ENCODE results near the gene CIC. TPM values are rescaled to one million over a fixed set of nuclear protein-coding genes. Genes with fewer than 3 reads are reported as not detected.
A peak's percentile ranks its signal among the peaks of the same experiment; 100 is the strongest.

Gene CIC
- total and polyA plus RNA-seq, 10 of the 15 experiments (the other 5 are each of a cell fraction or from before 2014, with no cell fraction given): 0.18 to 50.6 (median 7.1) TPM

DNA sequence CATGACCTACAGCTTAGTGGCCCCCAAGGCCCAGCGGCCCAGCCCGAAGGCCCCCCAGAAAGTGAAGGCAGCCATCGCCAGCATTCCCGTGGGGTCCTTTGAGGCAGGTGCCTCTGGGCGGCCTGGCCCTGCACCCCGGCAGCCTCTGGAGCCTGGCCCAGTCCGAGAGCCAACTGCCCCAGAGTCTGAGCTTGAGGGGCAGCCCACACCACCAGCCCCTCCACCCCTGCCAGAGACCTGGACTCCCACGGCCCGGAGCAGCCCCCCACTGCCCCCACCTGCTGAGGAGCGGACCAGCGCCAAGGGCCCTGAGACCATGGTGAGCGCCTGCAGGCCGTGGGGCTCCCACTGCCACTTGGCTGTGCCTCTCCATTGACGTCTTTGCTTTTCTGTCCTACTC is 23.9 kb downstream of the CIC start:
- WGBS (ENCODE audit: insufficient coverage, insufficient replicate concordance, low lambda C conversion rate, missing lambda C conversion rate): 91% methylated on average over 10 of the region's 14 CpGs
- Histone ChIP-seq H3K9me3 (replicated peaks; ENCODE audit: control insufficient read depth, insufficient read depth, low read length) (no peaks in the 10 kb centered on the region), H3K36me3 (ENCODE audit: control insufficient read depth in 2 of 2, insufficient read depth in 2 of 2, low read length in 1 of 2) (peaks cover 25 to 27% of the 10 kb centered on the region in 2 experiments), H3K9ac (ENCODE audit: control insufficient read depth, insufficient read depth, low read length) (no peak overlapping the region), H3K4me1 (ENCODE audit: control insufficient read depth, insufficient read depth, low read length) (no peaks in the 10 kb centered on the region; the same call in 1 of the 2 replicates), H3K4me3 (no peak overlapping the region), H3K27me3 (replicated peaks in 1 of 2; ENCODE audit: control insufficient read depth in 2 of 2, insufficient read depth in 2 of 2, low read length in 1 of 2) (no peaks in the 10 kb centered on the region), H4K20me1 (ENCODE audit: control insufficient read depth, insufficient read depth) (no peaks in the 10 kb centered on the region), H3K79me2 (ENCODE audit: control insufficient read depth, insufficient read depth, low read length) (no peaks in the 10 kb centered on the region), H3K27ac (ENCODE audit: control insufficient read depth, insufficient read depth) (no peak overlapping the region), H3K4me2 (ENCODE audit: control insufficient read depth, insufficient read depth) (no peak overlapping the region), H2AFZ (ENCODE audit: control insufficient read depth, low read depth, low read length) (no peak overlapping the region)
- SMC1A ChIA-PET (ENCODE audit: uncharacterized antibody, unreplicated experiment): no interaction called here
- no peak for ATAC-seq
- CTCF ChIA-PET: interaction anchor here (0.9 to 1.0 kb wide), 2 partner anchors 160 to 184 kb away, joined by 3 to 4 read pairs; partner anchors contain the start of gene POU2F2
- in situ Hi-C loops (cut with MboI): no loop called here
- RAD21 ChIA-PET (ENCODE audit: unreplicated experiment): no interaction called here
- no TSS peak for BruUV-seq (replicated peaks)
- POLR2A ChIA-PET: no interaction called here
- intact Hi-C loops (cut with micrococcal nuclease; ENCODE audit: unreplicated experiment): no loop called here
- no peak for FAIRE-seq
- DNase-seq (ENCODE audit: low read depth, low spot score): no peak
- 0 out of 2 replicates have a peak, but pooled peaks have one; percentile 20 for TF ChIP-seq POLR2A (IDR thresholded peaks at IDR 0.05; ENCODE audit: low read depth, low read length)
- TF ChIP-seq, protein P1, sequence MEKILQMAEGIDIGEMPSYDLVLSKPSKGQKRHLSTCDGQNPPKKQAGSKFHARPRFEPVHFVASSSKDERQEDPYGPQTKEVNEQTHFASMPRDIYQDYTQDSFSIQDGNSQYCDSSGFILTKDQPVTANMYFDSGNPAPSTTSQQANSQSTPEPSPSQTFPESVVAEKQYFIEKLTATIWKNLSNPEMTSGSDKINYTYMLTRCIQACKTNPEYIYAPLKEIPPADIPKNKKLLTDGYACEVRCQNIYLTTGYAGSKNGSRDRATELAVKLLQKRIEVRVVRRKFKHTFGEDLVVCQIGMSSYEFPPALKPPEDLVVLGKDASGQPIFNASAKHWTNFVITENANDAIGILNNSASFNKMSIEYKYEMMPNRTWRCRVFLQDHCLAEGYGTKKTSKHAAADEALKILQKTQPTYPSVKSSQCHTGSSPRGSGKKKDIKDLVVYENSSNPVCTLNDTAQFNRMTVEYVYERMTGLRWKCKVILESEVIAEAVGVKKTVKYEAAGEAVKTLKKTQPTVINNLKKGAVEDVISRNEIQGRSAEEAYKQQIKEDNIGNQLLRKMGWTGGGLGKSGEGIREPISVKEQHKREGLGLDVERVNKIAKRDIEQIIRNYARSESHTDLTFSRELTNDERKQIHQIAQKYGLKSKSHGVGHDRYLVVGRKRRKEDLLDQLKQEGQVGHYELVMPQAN (conservative IDR thresholded peaks at IDR 0.05): no peak

DNA sequence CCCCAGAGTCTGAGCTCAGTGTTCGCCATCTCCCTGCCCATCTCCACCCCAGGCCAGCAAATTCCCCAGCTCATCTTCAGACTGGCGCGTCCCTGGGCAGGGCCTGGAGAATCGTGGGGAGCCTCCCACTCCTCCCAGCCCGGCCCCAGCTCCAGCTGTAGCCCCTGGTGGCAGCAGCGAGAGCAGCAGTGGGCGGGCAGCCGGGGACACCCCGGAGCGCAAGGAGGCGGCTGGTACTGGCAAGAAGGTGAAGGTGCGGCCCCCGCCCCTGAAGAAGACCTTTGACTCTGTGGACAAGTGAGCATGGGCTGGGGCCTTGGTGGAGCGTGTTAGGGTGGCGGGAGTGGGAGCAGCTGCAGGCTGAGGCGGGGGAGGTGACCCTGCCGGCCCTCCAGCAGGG is 24.5 kb downstream of the CIC start:
- Histone ChIP-seq H3K4me3 (no peak overlapping the region), H4K20me1 (ENCODE audit: control insufficient read depth, insufficient read depth) (no peaks in the 10 kb centered on the region), H3K4me1 (ENCODE audit: control insufficient read depth, insufficient read depth, low read length) (no peaks in the 10 kb centered on the region; the same call in 1 of the 2 replicates), H3K27ac (ENCODE audit: control insufficient read depth, insufficient read depth) (no peak overlapping the region), H3K9me3 (replicated peaks; ENCODE audit: control insufficient read depth, insufficient read depth, low read length) (no peaks in the 10 kb centered on the region), H3K4me2 (ENCODE audit: control insufficient read depth, insufficient read depth) (no peak overlapping the region), H3K27me3 (replicated peaks in 1 of 2; ENCODE audit: control insufficient read depth in 2 of 2, insufficient read depth in 2 of 2, low read length in 1 of 2) (no peaks in the 10 kb centered on the region), H3K9ac (ENCODE audit: control insufficient read depth, insufficient read depth, low read length) (no peak overlapping the region), H3K36me3 (ENCODE audit: control insufficient read depth in 2 of 2, insufficient read depth in 2 of 2, low read length in 1 of 2) (peaks cover 20 to 27% of the 10 kb centered on the region in 2 experiments), H3K79me2 (ENCODE audit: control insufficient read depth, insufficient read depth, low read length) (no peaks in the 10 kb centered on the region), H2AFZ (ENCODE audit: control insufficient read depth, low read depth, low read length) (no peak overlapping the region)
- FAIRE-seq (no peak), ATAC-seq (no peak), DNase-seq (ENCODE audit: low read depth, low spot score) (no peak)
- WGBS (ENCODE audit: insufficient coverage, insufficient replicate concordance, low lambda C conversion rate, missing lambda C conversion rate): 91% methylated on average over 17 of the region's 17 CpGs
- POLR2A ChIA-PET: no interaction called here
- SMC1A ChIA-PET (ENCODE audit: uncharacterized antibody, unreplicated experiment): no interaction called here
- no peak for TF ChIP-seq EGR1 (IDR thresholded peaks at IDR 0.05; ENCODE audit: borderline replicate concordance in 1 of 2, low read depth in 2 of 2, low read length in 2 of 2)
- intact Hi-C loops (cut with micrococcal nuclease; ENCODE audit: unreplicated experiment) (no loop called here), in situ Hi-C loops (cut with MboI) (no loop called here)
- RAD21 ChIA-PET (ENCODE audit: unreplicated experiment): no interaction called here
- BruUV-seq (replicated peaks): no TSS peak
- CTCF ChIA-PET: interaction anchor here (0.9 to 1.0 kb wide), 2 partner anchors 161 to 185 kb away, joined by 3 to 4 read pairs; partner anchors contain the start of gene POU2F2

All from GM12878 (cell line).